ENCODE measurements around the gene LAPTM5.

DNA sequence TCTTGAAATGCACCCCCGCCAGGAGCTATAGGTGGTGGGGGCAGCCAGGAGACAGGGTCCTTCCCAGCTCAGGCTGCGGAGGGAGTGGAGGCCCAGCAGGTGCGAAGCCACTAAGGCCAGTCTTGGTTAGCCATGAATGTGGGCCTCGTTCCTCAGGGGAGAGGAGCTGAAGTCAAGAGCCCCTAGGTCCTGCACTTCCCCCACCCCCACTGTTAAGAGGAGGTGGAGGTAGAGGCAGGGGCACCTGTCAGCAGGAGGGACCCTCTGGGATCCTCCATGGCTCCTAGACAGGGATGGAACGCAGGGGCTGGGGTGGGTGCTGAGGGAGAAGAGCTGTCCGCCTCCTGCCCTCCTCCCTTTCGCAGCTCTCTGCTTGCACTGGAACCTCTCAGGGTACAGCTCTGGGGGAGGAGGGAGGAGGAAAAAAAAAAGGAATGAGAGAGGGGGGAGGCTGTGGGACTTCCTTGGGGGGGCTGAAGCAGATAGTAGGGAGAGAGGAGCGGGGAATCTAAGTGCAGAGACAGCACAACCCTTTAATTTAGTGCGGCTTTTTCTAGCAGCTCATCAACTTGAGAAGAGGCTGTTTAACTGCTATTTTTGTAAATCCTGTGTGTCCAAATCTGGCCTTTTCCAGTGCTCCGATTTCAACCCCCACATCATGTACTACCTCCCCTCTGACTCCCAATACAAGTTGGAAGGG is 71.2 kb downstream of the LAPTM5 start:
- no peak for TF ChIP-seq POLR2A (IDR thresholded peaks at IDR 0.05)
- TF ChIP-seq, protein P1, sequence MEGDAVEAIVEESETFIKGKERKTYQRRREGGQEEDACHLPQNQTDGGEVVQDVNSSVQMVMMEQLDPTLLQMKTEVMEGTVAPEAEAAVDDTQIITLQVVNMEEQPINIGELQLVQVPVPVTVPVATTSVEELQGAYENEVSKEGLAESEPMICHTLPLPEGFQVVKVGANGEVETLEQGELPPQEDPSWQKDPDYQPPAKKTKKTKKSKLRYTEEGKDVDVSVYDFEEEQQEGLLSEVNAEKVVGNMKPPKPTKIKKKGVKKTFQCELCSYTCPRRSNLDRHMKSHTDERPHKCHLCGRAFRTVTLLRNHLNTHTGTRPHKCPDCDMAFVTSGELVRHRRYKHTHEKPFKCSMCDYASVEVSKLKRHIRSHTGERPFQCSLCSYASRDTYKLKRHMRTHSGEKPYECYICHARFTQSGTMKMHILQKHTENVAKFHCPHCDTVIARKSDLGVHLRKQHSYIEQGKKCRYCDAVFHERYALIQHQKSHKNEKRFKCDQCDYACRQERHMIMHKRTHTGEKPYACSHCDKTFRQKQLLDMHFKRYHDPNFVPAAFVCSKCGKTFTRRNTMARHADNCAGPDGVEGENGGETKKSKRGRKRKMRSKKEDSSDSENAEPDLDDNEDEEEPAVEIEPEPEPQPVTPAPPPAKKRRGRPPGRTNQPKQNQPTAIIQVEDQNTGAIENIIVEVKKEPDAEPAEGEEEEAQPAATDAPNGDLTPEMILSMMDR (IDR thresholded peaks at IDR 0.05), result no peak
- no peak for TF ChIP-seq POLR2AphosphoS5 (IDR thresholded peaks at IDR 0.05)
